ENCODE measurements around the gene SAP30BP. TPM values are rescaled to one million over a fixed set of nuclear protein-coding genes. Genes with fewer than 3 reads are reported as not detected.

The SAP30BP gene
- total and polyA plus RNA-seq, 2 of the 8 experiments (the other 6 are each of a cell fraction or from before 2014, with no cell fraction given) = 63.3 to 79.9 TPM

DNA sequence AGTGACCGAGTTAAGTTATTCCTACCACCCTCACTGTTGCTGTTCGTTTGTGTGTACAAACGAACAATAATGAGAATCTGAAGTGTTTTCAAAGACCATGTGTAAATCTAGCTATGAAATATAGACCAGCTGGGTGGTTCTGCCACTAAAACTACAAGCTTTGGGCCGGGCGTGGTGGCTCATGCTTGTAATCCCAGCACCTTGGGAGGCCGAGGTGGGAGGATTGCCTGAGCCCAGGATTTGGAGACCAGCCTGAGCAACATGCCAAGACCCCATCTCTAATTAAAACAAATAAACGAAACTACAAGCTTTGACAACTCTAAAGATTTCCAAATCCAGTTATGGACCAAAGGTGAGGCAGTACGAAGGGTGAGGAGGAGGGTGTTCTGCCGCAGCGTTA is 1.2 kb upstream of the SAP30BP start (continued):
- TF ChIP-seq POU5F1 (IDR thresholded peaks at IDR 0.05; ENCODE audit: low read depth, low read length) = no peak
- TF ChIP-seq POLR2AphosphoS5 (IDR thresholded peaks at IDR 0.05; ENCODE audit: low read depth, low read length) = no peak

Data from H1 (cell line).